Fibroblast of lung (primary cell): ENCODE measurements around the gene TSC22D2.
"Not testable (repeated sequence)": the region's sequence is repeated elsewhere in the genome, so short reads cannot be mapped to it uniquely, and the experiment has no call there.

Source experiments
- EZH2 ChIP-seq: IDR thresholded peaks from 2 replicates; pipeline ENCODE4 v1.5.1; 2012; ENCODE audit warnings: low read length, control low read depth, mild to moderate bottlenecking; ENCODE audit errors: missing control alignments
- TF ChIP-seq, protein P1 (sequence below), 2 donors: IDR thresholded peaks in 1 of 2; conservative IDR thresholded peaks in 1 of 2; 1 replicate in 1 of 2; 2 replicates in 1 of 2; pipeline ENCODE4 v1.5.1; 2011 to 2012; ENCODE audit warnings: low read length in 2 of 2, control low read depth in 1 of 2, inconsistent platforms in 1 of 2, low read depth in 1 of 2, mild to moderate bottlenecking in 1 of 2

DNA sequence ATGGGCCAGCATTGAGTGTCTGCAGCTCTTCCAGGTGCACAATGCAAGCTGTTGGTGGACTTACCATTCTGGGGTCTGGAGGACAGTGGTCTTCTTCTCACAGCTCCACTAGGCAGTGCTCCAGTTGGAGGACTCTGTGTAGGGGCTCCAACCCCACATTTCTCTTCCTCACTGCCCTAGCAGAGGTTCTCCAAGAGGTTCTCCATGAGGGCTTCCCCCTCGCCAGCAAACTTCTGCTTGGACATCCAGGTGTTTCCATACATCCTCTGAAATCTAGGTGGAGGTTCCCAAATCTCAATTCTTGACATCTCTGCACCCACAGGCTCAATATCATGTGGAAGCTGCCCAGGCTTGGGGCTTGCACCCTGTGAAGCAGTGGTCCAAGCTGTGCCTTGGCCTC, 92.9 kb downstream of the TSC22D2 start:
- TF ChIP-seq, protein P1, sequence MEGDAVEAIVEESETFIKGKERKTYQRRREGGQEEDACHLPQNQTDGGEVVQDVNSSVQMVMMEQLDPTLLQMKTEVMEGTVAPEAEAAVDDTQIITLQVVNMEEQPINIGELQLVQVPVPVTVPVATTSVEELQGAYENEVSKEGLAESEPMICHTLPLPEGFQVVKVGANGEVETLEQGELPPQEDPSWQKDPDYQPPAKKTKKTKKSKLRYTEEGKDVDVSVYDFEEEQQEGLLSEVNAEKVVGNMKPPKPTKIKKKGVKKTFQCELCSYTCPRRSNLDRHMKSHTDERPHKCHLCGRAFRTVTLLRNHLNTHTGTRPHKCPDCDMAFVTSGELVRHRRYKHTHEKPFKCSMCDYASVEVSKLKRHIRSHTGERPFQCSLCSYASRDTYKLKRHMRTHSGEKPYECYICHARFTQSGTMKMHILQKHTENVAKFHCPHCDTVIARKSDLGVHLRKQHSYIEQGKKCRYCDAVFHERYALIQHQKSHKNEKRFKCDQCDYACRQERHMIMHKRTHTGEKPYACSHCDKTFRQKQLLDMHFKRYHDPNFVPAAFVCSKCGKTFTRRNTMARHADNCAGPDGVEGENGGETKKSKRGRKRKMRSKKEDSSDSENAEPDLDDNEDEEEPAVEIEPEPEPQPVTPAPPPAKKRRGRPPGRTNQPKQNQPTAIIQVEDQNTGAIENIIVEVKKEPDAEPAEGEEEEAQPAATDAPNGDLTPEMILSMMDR (conservative IDR thresholded peaks at IDR 0.05 in 1 of 2, IDR thresholded peaks at IDR 0.05 in 1 of 2; ENCODE audit: low read depth in 1 of 2, low read length in 2 of 2): not testable (repeated sequence)
- TF ChIP-seq EZH2: not testable (repeated sequence)
